ENCODE results near the gene P4HA3.

P4HA3 gene

DNA sequence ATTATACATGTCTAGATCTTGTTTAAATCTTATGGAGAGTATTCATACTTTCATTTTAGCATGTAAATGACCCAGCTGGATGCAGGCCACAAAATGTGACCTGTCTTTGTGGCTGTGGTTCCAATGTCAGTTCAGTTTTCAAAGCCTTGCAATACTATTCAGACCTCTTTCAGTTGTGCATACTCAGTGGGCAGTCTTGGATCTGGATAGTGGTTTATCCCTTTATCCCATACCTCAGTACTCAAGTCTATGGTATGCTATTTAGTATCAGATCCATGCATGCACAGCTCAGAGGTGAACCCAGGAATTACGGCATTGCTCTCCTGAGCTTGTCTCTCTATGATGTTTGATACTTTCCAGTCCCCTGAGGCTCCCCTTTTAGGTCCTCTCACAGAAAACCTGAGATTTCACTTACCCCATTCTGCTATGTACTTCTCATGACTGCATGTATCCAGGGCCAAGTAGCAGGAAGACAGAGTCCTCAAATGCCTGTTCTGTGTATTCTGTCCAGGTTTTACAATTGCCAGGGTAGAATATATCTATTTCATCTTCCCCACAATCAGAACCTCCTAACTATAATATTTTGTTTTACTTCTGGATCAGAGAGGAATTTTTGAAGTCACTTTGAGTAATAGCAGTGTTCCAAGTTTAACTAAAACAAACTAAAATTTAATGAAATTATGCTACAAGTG lies 6.9 kb upstream of the P4HA3 start:
- DNase-seq (ENCODE audit: low read depth in 2 of 3, low spot score in 1 of 3): no peak

GRCh38 chr11:74316772-74317505 lies 5.5 kb upstream of the P4HA3 start:
- DNase-seq (ENCODE audit: low read depth in 2 of 3, low spot score in 1 of 3): no peak

DNA sequence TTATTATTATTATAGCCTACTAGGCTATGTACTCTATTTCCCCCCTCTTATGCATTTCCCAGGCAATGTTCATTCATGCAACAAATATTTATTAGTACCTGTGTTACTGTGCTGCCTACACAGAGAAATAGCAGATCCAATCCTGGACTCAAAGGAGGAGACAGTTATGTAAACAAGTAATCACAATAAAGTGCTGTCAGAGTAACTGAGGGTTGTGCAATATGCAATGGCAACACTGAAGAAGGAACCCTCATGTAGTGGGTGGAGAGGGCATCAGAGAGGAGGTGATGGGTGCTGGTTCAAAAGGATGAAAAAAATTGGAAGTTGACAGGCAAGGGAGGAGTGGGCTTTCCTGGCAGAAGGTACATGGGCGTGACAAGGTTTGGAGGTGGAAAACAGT lies 886 bp upstream of the P4HA3 start:
- no peak for DNase-seq (ENCODE audit: low read depth in 2 of 3, low spot score in 1 of 3)

DNA sequence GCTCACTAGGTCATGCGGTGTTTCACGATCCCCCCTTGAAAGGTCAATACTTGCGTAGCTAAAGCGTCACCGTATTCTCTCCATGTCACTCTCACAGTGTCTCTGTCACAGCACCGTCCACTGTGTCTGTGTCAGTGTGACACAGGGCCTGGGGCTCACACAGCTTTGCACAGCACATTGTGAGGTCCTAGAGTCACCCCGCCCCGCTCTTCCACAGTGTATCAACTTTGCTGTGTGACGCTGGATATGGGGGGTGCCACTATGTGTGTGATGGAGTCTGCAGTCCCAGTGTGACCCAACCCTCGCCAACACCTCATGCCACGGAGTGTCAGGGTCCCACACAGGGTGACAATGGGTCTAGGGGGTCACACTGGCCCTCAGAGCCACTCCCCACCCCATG lies 583 bp downstream of the P4HA3 start:
- DNase-seq (ENCODE audit: low read depth in 2 of 3, low spot score in 1 of 3): no peak

DNA sequence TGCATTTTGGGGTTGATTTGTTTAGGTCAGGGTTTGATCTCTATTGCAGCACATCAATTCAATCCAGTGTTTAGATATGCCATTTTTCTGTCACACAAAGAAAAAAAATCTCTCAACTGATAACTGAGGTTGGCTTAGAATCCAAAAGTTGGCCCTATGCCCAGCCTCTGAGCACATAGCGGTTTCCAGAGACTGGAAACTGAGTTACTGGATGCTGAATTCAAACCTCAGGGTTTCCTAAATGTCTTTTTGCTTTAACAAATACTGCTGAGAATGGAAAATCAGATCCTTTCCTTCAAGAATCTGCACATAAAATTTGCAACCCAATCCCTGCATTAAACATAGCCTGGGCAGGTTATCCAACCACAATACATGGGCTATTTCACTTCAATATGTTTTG lies 4.0 kb downstream of the P4HA3 start:
- no peak for DNase-seq (ENCODE audit: low read depth in 2 of 3, low spot score in 1 of 3)

DNA sequence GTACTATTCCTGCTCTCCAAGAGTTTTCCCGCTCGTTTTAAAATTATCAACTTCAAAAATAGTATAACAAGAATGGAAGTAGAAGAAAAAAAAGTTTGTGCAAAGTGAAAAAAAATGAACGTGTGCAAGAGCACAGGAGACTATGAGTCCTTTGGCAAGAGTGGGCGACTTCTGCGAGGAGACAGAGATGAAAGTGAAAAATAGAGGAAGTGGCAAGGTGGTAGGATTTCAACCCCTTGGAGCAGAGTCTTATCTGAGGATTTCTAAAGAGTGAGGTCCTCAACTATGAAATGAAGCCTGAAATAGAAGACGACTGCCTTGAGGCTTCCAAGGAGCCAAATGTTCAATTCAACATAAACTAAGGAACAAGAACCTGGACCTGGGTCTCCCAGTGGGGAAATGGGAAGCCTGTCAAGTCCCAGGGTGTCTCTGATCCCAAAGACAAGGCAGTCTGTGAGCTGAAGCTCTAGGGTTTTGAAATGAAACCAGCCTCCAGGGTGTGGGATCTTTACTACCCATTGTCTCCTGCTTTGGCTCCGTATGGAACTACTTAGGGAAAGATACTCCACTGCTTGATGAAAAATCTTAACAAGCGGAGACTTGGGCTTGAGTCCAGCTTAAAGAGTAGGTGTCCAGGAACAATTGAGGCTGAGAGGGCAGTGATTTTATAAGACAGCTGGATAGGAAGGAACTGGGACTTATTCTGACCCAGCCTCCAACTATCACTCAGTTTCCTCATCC lies 4.8 kb downstream of the P4HA3 start:
- no peak for DNase-seq (ENCODE audit: low read depth in 2 of 3, low spot score in 1 of 3)

DNA sequence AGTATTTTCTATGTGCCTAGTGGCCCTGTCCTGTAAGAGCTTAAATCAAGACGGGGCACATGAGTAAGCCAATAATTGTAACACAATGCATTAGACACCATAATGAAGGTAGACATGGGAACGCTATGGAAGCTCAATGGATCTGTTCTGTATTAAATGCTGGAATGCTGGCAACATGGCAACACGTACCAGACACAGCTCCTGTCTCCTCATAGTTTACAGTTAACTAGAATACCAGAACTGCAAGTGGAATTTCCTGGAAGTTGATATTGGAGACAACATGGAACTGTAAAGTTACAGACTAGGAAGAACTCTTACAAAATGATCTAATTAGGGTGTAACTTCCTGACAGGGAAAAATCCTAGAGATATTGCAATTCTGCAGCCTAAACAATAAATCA lies 12.4 kb downstream of the P4HA3 start:
- no peak for DNase-seq (ENCODE audit: low read depth in 2 of 3, low spot score in 1 of 3)

- no peak for DNase-seq (ENCODE audit: low read depth in 2 of 3, low spot score in 1 of 3)
These were observed 14.0 kb downstream of the P4HA3 start for GRCh38 chr11:74297484-74297883.

DNA sequence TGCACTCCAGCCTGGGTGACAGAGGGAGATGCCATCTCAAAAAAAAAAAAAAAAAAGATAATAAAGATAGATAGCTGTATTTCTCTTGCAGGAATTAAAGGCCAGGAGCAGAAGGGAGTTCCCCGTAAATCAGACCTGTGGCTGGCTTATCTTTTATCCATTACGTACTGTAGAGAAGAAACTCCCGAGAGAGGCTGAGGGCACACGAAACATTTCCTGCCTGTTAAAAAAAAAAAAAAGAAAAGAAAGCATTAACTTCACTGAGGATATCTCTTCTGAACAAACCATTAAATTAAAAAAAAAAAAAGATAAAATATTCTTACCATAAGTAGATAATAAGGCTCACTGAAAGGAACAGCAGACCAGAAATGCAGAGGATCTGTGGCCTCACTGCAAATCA lies 22.5 kb downstream of the P4HA3 start:
- no peak for DNase-seq (ENCODE audit: low read depth in 2 of 3, low spot score in 1 of 3)

GRCh38 chr11:74288161-74288560 lies 23.3 kb downstream of the P4HA3 start:
- DNase-seq (ENCODE audit: low read depth in 2 of 3, low spot score in 1 of 3): no peak

- DNase-seq (ENCODE audit: low read depth in 2 of 3, low spot score in 1 of 3): no peak
These were observed 27.0 kb downstream of the P4HA3 start for GRCh38 chr11:74284466-74284865.

DNA sequence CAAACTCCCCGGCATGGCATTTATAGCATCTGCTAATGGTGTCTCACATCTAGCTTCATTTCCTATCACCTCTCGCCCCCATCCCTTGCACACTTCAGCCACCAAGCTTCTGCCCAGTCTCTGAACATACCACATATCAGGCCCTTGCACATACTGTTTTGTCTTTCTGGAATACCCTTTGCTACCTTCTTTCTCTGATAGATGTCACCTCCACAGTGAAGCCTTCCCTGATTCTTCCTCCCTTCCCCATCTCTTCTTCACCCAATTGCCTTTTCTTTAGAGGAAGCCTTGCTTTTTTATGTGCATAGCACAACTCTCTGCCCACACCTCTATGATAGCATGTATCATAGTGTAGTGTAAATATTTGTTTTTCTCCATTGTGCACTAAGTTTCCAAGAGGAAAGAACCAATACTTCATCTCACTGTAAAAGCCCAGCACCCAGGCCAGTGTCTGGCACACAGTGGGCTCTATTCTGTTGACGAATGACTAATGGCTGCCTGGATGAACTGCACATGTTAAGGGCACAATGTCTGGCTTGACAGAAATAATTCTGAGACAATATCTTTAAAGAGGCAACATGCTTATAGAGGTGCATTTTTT lies 27.8 kb downstream of the P4HA3 start:
- no peak for DNase-seq (ENCODE audit: low read depth in 2 of 3, low spot score in 1 of 3)

GRCh38 chr11:74282914-74283371 lies 28.5 kb downstream of the P4HA3 start:
- DNase-seq (ENCODE audit: low read depth in 2 of 3, low spot score in 1 of 3): no peak

GRCh38 chr11:74282421-74282820 lies 29.0 kb downstream of the P4HA3 start:
- DNase-seq (ENCODE audit: low read depth in 2 of 3, low spot score in 1 of 3): no peak

DNA sequence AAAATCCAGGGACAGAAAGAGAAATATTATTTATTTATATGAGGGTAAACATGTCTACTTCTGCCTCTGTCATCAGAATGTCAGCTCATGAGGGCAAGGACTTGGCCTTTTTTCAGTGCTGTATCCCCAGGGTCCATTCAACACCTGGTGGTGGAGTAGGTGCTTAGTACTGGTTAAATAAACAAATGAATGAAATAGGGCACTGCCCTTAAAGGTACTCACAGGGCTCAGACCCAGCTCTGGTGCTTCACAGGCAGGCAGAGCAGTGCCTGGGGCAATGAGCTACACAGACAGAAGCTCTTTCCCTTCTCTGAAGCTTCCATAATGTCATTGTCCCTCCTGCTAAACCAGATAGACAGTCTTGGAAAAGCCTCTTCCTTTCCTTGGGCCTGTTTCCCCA lies 30.9 kb downstream of the P4HA3 start:
- DNase-seq (ENCODE audit: low read depth in 2 of 3, low spot score in 1 of 3): no peak

- DNase-seq (ENCODE audit: low read depth in 2 of 3, low spot score in 1 of 3): no peak
These were observed 32.2 kb downstream of the P4HA3 start for GRCh38 chr11:74279256-74279655.

DNA sequence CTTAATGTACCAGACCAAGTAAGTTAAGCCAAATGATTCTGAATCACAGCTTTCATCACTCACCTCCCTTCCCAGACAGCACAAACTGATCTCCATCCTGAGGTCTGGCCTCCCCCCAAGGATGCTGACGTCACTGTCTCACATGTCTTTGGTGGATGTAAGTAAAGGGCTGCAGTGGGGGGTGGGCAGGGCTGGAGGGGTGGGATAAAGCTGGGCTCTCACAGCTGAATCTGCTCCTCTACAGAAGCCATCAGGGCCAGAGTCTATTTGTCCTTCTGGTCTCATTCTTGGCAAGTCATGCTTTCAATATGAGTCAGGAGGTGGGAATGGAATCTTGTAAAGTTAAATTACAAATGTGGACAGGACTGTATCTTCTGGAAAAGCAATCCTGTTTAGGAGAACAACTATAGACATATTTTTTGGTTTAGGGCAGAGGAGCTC lies 32.7 kb downstream of the P4HA3 start:
- no peak for DNase-seq (ENCODE audit: low read depth in 2 of 3, low spot score in 1 of 3)

- DNase-seq (ENCODE audit: low read depth in 2 of 3, low spot score in 1 of 3): no peak
These were observed 33.3 kb downstream of the P4HA3 start for GRCh38 chr11:74278103-74278502.

GRCh38 chr11:74276581-74276980 lies 34.9 kb downstream of the P4HA3 start:
- no peak for DNase-seq (ENCODE audit: low read depth in 2 of 3, low spot score in 1 of 3)

GRCh38 chr11:74272276-74272675 lies 39.2 kb downstream of the P4HA3 start:
- DNase-seq (ENCODE audit: low read depth in 2 of 3, low spot score in 1 of 3): no peak

GRCh38 chr11:74269161-74269811 lies 42.2 kb downstream of the P4HA3 start:
- no peak for DNase-seq (ENCODE audit: low read depth in 2 of 3, low spot score in 1 of 3)

Measured in stimulated activated CD4-positive, alpha-beta T cell treated with anti-CD3 and anti-CD28 coated beads, Interleukin-12 subunit alpha, Interleukin-12 subunit beta, amount 100 ng/mL, for 48 hours (primary cell).